VCaP (cell line): ENCODE measurements around the gene CST3.
"Not testable (repeated sequence)": the region's sequence is repeated elsewhere in the genome, so short reads cannot be mapped to it uniquely, and the experiment has no call there.

Experiments used
- H3K27ac ChIP-seq: fragments of 450-650 bp; 2 replicates; pipeline ENCODE4 v1.5.1; 2017
- CTCF ChIP-seq: fragments of 450-650 bp; conservative IDR thresholded peaks from 2 replicates; pipeline ENCODE4 v1.5.1; 2017; ENCODE audit warnings: mild to moderate bottlenecking, moderate library complexity

The CST3 gene

GRCh38 chr20:23661002-23661429, 23.3 kb upstream of the CST3 start:
- no peak for TF ChIP-seq CTCF
- no peak overlapping the region for H3K27ac ChIP-seq

GRCh38 chr20:23659989-23660837, 22.5 kb upstream of the CST3 start:
- TF ChIP-seq CTCF: no peak
- no peak overlapping the region for H3K27ac ChIP-seq

GRCh38 chr20:23659610-23659988, 21.8 kb upstream of the CST3 start:
- not testable (repeated sequence) for H3K27ac ChIP-seq

- no peak overlapping the region for H3K27ac ChIP-seq
- TF ChIP-seq CTCF: no peak
Measured at GRCh38 chr20:23658989-23659609, 21.3 kb upstream of the CST3 start.

- H3K27ac ChIP-seq: no peak overlapping the region
- TF ChIP-seq CTCF: no peak
Measured at GRCh38 chr20:23658336-23658735, 20.6 kb upstream of the CST3 start.

- no peak overlapping the region for H3K27ac ChIP-seq
- TF ChIP-seq CTCF: no peak
Measured at GRCh38 chr20:23657202-23657601, 19.4 kb upstream of the CST3 start.

GRCh38 chr20:23656372-23656771, 18.6 kb upstream of the CST3 start:
- no peak for TF ChIP-seq CTCF
- H3K27ac ChIP-seq: no peak overlapping the region
